MM.1S (cell line): ENCODE results near the gene DNAJB8.

Experiments used
- EZH2 ChIP-seq: fragments of 300-600 bp; sonication (generic); optimal IDR thresholded peaks from 2 replicates; pipeline ENCODE3; 2017; ENCODE audit warnings: low read depth, mild to moderate bottlenecking, antibody characterized with exemption, low read length, mixed read lengths
- TF ChIP-seq, protein P1 (sequence below): fragments of 300-600 bp; sonication (generic); IDR thresholded peaks from 2 replicates; pipeline ENCODE4 v1.5.1; 2016; ENCODE audit warnings: antibody characterized with exemption, low read length, mixed read lengths

DNA sequence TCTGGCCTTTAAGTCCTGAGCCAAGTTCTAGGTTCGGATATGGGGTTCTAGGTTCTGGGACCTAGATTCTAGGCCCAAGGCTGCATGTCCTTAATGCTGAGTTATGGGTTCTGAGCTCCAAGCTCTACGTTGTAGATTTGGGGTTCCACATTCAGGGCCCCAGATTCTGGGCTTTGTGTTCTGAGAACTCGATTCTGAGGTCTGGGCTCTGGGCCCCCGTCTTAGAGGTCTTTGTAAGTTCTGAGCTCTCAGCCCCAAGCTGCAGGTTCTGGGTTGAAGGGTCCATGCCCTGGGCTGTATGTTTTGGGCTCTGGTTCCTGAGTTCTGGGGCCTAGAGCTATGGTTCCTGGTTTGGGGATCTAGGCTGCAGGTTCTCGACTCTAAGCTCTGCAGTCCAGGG lies 10.0 kb upstream of the DNAJB8 start:
- TF ChIP-seq, protein P1, sequence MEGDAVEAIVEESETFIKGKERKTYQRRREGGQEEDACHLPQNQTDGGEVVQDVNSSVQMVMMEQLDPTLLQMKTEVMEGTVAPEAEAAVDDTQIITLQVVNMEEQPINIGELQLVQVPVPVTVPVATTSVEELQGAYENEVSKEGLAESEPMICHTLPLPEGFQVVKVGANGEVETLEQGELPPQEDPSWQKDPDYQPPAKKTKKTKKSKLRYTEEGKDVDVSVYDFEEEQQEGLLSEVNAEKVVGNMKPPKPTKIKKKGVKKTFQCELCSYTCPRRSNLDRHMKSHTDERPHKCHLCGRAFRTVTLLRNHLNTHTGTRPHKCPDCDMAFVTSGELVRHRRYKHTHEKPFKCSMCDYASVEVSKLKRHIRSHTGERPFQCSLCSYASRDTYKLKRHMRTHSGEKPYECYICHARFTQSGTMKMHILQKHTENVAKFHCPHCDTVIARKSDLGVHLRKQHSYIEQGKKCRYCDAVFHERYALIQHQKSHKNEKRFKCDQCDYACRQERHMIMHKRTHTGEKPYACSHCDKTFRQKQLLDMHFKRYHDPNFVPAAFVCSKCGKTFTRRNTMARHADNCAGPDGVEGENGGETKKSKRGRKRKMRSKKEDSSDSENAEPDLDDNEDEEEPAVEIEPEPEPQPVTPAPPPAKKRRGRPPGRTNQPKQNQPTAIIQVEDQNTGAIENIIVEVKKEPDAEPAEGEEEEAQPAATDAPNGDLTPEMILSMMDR = no peak
- TF ChIP-seq EZH2 = no peak
